Left kidney (tissue), 2 donors: ENCODE results near the gene SEMA4C. TPM values are rescaled to one million over a fixed set of nuclear protein-coding genes. Genes with fewer than 3 reads are reported as not detected.

ENCODE experiments used
- DNase-seq: peaks from one replicate; pipeline ENCODE4 v3.0.0-alpha.2; 2013
- polyA plus RNA-seq: library from polyadenylated mRNA; unstranded; fragments of 120-200 nt; gene quantifications from one replicate; pipeline ENCODE4 v1.2.1, GENCODE V29; 2013; ENCODE audit not compliant: insufficient read length

The SEMA4C gene
- polyA plus RNA-seq, 1 donor = 38.1 TPM

DNA sequence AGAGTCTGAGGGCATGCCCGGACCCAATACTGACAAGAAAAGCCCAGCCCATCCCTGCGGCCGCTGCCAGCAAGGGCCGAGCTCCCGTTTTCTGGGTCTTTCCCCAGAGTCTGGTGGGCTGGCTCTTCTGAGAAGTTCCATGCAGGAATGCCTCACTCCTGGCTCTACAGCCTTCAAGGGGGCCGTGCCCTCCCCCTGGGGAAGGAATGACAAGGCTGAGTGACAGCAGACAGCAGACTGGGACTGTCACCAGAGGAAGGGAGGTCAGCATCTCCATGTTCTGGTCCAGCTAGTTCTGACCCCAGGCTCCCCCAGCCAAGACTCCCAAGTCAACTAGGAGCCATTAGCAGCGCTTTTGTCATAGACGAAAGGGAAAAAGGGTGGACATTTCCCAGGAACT is 13.0 kb upstream of the SEMA4C start:
- DNase-seq = no peak

DNA sequence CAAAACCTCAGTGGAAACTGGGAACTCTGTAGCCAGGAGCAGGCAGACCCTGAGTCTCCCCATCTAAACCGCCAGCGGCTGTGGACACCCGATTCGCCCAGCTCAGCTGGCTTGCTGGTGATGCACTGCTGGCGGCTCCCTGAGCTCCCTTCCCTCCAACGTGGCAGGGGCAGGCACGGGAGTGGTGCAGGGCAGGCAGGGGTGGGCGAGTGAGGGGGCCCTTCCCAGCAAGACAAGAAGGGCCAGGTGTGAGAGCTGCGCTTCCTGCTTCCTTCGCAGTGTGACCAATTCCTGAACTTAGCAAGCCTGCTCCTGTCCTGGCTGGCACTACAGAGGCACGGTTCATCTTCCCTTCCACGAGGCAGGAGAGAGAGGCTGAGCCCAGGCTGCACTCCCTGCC is 12.3 kb upstream of the SEMA4C start:
- DNase-seq = no peak

DNA sequence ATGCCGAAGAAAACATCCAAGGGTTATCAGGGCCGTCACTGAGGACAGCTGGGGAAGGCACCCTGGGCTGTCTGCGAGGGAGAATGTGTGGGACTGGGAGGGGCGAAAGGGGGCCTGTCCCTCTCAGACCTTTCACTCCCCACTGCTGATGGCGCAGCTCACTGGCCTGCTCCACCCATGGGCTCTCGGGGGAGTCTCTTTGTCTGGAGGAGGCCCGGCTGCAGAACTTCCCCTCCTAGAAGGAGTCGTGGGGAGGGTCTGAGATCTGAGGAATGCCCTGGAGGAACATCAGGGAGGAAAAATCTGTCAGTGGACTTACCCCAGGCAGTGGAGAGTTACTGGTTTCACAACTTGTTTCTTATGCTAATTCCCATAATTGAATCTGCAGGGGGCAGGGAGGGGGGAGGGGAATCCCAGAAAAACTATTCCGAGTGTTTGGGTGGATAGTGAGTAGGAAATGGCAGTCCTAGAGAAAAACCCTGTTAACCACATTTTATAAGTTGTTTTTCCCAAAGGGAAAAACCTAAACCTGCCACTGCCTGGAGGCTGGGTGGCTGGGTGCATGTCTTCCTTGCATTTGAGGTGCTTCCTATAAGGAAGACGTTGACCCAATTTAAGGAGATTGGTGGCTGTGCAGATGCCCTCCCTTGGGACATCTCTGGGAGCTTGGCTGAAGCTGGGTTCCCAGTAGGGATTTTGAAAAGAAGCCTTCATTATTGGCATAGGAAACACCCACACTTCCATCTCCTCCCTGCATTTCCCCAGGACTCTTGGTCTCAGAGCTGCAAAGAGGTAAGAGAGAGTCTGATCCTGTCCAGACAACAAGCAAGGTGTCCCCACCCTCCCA is 11.7 kb upstream of the SEMA4C start:
- DNase-seq = no peak

DNA sequence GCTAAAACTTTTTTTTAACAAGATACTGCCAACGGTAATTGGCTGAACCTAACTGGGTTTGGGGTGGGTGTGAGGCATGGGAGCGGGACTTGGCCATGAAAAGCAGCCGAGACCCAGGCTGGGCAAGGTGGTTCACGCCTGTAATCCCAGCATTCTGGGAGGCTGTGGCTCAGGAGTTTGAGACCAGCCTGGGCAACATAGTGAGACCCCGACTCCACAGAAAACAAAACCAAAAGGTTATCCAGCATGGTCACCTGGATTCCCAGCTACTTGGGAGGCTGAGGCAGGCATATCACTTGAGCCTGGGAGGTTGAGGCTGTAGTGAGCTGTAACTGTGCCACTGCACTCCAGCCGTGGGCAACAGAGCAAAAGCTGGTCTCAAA is 11.0 kb upstream of the SEMA4C start:
- DNase-seq = no peak

DNA sequence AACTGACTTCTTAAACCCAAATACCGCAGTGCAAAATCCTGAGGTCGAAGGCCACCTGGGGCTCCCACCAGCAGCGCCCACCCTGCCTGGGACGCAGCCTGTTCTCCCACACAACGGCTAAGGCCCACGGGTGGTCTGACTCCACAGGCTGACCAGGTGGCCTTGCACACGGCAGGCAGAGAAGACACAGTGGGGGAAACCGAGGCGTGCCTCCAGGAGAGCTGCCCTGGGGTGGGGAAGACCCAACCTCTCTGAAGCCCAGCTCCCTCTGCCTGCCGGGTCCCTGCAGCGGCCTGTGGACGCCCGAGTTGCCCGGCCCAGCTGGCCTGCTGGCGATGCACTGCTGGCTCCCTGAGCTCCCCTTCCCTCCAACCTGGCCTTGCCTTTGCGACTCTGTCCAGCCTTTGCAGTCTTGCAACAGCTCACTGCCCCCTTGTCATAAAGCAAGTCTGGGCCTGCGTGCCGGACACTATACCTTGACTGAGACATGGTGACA is 9.7 kb upstream of the SEMA4C start:
- no peak for DNase-seq

DNA sequence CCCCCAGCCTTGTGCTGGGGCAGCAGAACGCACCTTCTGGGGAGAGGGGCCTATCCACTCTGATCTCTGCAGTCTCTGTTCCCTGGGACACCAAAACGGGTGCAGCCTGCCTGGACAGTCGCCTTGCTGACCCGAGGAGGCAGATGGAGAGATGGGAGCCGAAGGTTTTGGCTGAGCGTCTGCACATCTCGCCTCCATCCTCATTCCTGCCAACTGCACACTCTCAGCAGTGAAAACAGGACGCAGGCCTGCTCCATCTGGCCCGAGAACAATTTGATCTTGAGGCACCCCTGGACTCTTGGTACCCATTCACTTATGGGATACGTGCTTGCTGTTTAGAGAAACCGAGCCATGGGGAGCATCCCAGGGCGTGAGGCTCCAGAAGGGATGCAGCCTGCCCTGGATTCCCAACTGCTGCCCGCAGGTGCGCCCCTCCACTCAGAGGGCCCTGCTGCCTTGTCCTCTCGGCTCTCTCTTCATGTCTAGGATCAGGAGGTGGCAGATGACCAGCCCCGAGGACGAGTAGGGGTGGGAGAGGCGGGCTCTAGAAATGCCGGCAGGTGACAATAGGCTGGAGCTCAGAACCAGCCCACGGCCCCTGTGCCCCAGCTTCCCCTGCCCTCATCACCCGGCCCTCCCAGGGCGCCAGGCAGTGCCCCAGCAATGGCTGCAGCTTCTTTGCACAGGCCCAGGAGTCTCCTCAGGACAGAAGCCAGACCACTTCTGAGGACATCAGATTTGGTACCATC is 9.1 kb upstream of the SEMA4C start:
- no peak for DNase-seq

DNA sequence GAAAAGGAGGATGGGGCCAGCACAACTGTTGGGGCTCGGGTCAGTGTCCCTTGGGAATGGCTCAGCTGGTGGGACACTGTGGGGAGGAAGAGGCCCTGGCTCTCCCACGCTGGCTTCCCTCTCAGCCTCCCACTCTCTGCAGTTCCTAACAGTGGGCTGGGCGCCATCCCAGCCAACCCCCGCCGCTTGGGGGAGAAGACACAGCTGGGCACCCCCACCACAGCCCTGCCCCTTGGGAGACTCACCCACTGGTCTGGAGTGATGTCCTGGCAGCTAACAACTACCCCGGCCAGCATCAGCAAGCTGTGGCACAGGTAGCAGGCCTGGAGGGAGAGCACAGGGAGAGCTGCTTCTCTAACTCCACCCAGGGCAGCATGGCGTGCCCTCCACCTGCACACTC is 8.3 kb upstream of the SEMA4C start:
- no peak for DNase-seq

DNA sequence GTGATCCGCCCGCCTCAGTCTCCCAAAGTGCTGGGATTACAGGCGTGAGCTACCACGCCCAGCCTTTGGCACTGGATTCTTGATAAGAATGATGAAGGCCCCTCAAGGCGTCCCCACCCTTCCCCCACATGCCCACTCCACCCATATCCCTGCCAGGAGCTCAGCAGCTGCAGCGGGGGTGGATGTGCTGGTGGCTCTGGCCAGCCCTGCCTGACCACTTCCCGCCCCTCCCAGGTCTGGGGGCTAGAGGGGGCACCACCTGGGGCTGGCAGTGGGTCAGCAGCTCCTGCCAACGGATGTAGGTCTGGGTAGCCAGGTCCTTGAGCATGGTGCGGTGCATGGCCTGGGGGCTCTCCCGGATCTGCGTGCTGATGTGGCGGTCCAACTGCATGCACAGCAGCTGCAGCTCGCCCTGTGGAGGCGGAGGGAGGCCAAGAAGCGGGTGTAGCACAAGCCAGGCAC is 7.8 kb upstream of the SEMA4C start:
- no peak for DNase-seq

DNA sequence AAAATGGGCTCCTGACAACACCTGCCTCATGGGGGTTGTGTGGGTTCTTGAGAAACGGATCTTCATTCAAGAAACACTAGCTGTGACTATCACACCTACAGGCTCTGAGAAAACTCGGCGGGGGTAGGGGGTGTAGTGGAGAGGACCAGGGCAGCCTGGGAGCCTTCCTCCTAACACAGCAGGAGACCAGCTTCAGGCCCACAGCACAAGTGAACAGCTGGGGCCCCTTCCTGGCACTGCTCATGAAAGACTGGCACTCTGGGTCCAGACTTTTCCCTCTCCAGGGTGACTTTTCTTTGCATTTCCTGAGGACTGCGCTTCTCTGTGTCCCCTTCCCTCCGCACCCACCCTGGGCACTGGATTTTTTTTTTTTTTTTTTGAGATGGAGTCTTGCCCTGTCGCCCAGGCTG is 7.2 kb upstream of the SEMA4C start:
- DNase-seq = no peak

DNA sequence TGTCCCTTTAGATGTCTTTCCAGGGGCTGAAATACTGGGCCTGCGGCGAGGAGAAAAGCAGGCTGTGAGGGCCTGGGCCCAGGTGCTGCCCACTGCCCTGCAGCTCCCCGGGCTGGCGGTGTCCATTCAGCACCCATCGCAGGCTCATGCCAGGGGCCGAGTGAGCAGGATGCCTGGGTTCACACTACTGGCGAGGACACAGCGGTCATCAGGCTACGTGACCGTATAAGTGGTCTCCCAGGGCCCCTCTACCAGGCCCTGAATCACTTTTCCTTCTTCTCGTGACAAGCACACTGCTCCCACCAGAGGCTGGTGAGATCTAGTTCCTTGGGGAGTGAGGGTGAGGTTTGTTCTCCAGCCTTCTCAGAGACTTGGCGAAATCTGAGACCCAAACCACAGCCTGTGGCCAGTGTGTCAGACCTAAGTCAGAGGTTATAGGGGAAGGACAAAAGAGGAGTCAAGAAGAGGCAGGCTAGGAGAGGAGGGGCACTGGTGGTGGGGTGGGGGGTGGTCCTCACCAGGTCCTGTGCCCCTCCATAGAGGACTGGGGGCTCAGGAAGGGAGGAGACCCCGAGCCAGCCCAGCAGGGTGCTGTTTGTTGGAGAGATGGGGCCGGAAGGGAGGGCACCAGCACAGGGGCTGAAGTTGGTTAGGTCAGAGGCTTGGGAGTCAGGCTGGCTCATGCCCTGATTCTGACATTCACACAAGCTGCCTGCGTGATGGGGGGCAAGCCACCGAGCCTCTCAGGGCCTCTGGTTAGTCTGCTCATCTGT is 6.6 kb upstream of the SEMA4C start:
- no peak for DNase-seq

DNA sequence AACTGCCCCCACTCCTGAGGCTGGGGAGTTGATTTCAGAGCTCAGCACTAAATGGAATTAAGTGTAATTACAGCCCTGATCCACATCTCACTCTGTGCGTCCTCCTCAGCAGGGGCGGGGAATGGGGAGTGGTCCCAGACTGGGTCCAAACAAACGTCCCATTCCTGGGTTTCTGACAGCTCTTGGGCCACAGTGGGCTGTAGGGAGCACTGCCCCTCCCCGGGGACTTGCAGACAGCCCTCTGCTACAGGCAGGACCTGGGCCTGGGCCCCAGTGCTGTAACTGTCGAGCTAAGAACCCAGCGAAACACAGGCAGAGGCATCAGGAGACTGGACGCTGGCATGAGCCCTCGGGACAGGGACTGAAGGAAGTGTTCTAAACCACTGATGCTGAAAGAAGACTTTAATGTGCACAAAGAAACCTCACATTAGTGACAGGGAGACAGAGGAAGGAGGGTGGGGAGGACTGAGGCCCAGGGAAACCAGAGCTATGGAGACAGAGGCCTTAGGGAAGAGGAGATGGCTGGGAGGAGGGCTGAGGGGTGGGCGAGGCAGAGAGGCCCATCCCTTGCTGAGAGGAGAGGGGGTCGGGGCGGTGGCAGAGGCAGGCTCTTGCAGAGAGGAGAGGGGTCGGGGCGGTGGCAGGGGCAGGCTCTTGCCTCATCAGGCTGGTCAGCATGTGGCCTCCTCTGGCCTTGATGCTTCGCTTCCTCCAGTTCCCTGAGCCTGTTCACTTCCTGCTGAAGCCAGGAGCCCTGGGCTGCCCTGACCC is 5.8 kb upstream of the SEMA4C start:
- DNase-seq = no peak

DNA sequence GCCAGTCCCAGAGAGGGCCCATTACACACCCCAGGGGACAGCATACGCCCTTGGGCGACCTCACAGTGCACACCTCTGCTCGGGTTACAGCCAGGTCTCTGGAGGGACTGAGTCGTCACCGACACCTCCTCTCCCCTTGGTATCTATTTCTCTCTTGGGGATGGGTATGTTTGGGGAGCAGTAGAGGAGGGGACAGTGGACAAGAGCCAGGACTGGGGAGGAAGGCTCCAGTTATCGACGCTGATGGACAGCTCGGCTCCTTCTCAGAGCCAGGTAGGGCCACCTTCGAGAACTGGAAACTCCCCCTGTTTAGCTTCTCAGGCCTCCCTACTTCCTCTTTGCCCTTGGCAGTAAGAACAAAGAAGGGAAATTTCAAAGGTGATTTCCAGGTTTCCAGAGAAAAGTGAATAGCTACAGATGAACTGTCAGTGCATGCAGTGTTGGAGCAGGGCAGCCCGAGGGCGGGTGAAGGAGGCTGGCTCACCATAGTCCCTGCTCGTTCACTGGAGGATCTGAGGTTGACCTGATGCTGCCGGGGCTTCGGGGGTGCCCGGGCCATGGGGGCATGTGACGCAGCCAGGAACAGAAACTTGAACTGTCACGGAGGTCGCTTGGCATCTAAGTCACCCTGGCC is 4.4 kb upstream of the SEMA4C start:
- DNase-seq = no peak

DNA sequence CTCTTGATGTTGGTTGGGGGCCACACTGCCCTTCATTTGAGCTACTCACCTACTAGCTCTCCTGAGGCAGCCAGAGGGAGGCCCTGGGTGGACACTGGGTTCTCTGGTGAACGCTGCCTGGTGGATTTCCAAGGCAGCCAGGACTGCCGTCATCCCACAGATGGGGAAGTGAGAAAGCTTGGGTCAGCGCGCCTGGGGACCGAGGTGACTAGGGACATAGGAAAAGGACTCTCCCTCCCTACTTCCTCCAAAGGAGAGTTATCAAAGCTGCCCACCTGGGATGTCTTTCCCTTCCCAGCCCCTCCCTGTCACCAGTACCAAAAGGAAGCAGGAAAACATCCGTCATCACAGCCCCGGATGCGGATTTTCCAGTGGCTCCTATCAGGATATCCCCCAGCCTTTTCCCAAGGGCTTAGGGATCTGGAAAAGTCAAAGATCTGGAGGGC is 3.8 kb upstream of the SEMA4C start:
- no peak for DNase-seq

DNA sequence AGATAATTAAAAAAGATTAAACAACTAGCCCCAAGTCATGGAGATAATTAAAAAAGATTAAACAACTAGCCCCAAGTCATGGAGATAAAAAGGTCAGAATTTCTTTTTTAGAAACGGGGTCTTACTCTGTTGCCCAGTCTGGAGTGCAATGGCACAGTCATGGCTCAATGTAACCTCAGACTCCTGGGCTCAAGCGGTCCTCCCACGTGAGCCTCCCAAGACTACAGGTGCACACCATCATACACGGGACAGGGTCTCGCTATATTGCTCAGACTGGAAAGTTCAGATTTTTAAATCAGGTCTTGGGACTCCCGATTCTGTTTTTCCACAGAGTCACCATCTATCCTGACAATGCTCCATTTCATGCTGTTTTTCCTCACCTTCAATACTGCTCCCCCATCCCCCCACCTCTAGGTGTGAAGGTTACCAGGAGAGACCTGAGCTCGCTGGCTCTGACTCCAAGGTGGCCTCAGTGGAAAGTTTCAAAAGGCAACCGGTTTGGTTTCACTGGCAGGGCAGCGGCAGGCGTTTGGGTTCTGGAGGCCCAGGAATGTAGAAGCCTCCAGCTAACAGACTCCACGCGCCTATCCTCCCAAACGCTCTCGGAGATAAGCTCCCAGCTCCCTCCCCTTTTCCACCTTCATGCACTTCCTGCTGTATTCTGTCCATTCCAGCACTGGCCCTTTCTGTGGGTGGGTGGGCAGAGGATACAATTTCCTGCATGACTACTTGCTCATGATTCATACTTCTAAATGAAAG is 2.9 kb upstream of the SEMA4C start:
- no peak for DNase-seq

DNA sequence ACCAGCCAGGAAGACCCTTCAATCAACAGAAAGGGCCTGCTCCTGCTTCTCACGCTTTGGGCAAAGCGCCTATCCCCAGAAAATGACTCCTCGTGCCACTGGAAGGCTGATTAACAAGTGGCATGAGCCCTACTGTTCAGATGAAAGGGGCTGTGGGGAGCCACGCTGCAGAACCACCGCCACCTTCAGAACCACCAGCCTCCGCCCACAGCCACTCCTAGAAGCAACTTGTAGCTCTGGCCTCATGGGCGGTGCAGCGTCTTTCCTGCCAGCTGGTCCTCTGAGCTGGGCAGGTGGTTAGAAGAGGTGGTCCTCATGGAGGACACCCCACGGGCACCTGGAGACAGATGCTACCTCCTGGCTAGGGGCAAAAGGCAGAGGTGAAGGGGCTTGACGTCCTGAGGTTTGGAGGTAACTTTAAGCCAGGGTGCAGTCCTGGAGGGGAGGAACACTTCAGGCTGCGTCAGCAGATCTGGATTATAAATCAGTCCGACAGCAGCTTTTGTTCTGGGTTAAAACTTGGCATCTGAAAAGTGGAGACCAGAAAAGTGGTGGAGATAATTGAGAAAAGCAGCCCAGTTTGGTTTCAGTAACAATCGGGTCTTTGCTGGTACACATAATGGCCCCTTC is 861 bp upstream of the SEMA4C start:
- DNase-seq = no peak

DNA sequence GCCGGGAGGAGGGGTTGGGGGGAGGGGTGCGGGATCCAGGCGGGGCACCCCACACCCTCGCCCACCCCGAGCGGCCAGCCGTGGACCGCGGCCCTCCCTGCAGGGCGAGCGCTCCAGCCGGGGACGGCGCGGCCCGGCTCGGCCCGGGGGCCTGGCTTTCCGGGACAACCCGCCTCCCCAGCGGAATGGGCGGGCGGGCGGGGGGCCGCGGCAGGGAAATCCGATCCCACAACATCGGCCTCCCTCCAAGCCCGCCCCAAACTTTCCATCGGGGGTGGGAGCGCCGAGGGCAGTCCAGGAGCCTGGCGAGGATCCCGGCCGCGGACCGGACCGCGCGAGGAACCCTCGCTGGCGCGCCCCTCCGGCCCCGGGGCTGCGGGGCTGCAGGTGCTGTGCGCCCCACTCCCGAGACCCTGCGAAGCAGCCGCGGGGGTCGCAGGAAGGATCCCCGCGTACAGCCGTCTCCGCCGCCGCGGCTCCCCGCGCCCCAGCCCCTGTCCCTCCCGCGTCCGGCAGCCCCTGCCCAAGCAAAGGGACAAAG is 529 bp downstream of the SEMA4C start:
- DNase-seq = peak; percentile 80

DNA sequence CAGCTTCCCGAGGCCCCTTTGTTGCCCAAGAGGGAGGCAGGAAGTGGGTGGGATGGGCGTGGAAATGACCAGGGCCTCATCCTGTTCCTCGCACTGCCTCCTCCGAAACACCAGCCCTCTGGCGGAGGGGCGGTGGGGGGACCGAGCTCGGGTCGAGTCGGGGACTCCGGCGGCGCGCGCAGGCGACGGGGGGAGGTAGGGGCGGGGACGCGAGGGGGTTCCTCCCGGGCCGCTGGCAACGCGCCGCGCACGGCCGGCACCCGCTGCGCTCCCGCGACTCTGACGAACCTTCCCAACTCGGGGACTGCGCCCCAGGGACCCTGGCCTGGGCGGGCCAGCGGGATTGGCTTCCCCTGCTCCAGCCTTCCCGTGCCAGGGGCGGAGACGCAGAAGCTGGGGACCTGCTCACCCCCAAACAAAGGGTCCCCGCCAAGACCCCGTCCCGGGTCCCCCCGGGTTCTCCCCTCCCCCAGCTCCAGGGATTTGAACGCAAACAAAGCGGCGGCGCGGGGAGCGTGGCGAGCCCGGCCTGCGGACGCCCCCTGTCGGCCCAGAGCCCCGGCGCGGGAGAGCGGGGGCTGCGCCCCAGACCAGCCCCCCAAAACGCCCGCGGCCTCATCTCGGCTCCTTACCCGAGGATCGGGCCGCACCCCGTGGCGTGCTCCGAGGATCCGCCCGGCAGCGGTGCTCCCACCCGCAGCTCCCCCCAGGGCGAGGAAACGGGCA is 1.2 kb downstream of the SEMA4C start:
- peak; percentile 85 for DNase-seq

DNA sequence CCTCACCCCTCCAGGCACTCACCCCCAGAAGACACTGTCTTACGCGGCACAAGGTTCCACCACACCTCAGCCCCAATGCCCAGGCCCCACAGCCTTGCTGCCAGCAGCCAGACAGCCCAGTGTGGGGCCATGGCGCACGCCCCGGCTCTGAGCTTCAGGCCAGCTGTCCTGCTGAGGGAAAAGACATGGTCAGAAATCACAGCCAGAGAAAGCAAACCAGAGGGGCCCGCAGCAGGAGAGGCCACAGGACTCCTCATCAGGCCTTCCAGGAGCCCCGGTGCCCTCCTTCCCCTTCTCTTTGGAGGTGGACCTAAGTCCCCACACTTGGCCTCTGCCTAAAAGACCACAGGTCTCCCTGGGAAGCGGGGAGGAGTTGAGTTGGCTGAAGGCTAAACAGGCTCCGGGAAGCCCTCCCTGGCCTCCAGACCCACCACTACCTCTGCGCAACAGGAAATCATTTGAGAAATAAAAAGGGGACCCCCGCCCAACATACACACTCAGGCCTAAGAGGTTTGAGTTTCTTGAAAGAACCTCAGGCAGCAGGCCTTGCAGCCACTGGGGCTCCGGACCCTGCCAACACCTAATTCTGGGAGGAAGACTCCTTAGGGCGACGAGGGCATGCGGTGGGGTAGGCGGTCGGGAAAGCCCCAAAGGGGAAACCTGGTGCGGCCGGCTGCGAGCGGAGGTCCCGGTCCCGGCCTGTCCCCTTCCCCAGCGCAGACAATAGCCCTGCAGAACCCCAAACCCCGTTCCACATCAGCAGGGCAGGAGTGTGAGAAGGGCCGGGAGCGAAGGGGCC is 1.9 kb downstream of the SEMA4C start:
- no peak for DNase-seq
